WTC11 (cell line): Measurements from ENCODE around the gene COL5A2.

Experiments
- NFE2L1 ChIP-seq: sonication (generic); formaldehyde crosslinking; IDR thresholded peaks from 2 replicates; pipeline ENCODE4 v1.8.1; 2023; ENCODE audit warnings: missing genetic modification reagents
- SP1 ChIP-seq: sonication (generic); formaldehyde crosslinking; conservative IDR thresholded peaks from 2 replicates; pipeline ENCODE4 v1.8.1; 2022; ENCODE audit warnings: missing genetic modification reagents
- TF ChIP-seq, protein P1 (sequence below): fragments of 200-600 bp; IDR thresholded peaks from 2 replicates; pipeline ENCODE4 v1.8.0; 2022; ENCODE audit warnings: antibody characterized with exemption
- TF ChIP-seq, protein P2 (sequence below): sonication (generic); formaldehyde crosslinking; IDR thresholded peaks from 2 replicates; pipeline ENCODE4 v1.8.1; 2023; ENCODE audit warnings: mild to moderate bottlenecking, missing genetic modification reagents, moderate library complexity

DNA sequence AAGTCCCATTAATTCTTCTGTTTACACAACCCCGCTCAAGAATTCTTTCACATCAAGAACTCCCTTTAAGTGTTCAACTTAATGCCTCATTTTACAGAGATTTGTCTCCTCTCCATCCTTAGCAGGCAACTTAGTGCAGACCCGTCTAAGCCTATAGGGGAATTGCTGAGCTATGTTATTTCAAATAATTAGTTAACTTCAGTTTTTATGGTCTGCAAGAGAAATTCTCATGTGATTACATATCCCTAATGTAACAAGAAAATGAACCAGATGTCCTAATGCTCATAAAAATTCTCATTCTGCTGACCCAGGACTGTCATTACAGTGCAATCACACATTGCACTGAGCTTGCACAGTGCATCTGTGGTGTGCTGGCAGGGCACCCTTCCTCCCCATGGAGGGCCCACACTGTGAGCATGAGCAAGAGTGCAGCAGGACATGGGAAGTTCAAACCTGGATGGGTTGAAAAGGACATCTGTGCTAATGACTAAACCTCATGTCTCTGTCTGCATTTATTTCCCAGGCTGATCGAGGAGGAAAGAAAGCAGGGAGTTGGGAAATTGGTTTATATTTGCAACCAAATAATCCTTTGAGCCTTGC is 97.1 kb downstream of the COL5A2 start:
- TF ChIP-seq, protein P1, sequence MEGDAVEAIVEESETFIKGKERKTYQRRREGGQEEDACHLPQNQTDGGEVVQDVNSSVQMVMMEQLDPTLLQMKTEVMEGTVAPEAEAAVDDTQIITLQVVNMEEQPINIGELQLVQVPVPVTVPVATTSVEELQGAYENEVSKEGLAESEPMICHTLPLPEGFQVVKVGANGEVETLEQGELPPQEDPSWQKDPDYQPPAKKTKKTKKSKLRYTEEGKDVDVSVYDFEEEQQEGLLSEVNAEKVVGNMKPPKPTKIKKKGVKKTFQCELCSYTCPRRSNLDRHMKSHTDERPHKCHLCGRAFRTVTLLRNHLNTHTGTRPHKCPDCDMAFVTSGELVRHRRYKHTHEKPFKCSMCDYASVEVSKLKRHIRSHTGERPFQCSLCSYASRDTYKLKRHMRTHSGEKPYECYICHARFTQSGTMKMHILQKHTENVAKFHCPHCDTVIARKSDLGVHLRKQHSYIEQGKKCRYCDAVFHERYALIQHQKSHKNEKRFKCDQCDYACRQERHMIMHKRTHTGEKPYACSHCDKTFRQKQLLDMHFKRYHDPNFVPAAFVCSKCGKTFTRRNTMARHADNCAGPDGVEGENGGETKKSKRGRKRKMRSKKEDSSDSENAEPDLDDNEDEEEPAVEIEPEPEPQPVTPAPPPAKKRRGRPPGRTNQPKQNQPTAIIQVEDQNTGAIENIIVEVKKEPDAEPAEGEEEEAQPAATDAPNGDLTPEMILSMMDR, result no peak
- TF ChIP-seq SP1 (CRISPR knock-in tag) (no peak), NFE2L1 (CRISPR knock-in tag) (no peak)
- TF ChIP-seq, protein P2, sequence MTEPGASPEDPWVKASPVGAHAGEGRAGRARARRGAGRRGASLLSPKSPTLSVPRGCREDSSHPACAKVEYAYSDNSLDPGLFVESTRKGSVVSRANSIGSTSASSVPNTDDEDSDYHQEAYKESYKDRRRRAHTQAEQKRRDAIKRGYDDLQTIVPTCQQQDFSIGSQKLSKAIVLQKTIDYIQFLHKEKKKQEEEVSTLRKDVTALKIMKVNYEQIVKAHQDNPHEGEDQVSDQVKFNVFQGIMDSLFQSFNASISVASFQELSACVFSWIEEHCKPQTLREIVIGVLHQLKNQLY (CRISPR knock-in tag), result no peak
